Muscle layer of colon (tissue), 2 donors: Measurements from ENCODE around the gene CACNA2D1.

Source experiments
- H3K27ac ChIP-seq: one replicate; pipeline ENCODE4 v1.7.0; 2013; ENCODE audit warnings: low read depth, mild to moderate bottlenecking, low read length, moderate library complexity
- H3K27me3 ChIP-seq, 2 donors: one replicate each; pipeline ENCODE4 v1.7.0; 2013; ENCODE audit warnings: low read length in 2 of 2, mild to moderate bottlenecking in 2 of 2; ENCODE audit not compliant: insufficient read depth in 2 of 2, control insufficient read depth in 1 of 2
- H3K36me3 ChIP-seq: one replicate; pipeline ENCODE4 v1.7.0; 2013; ENCODE audit warnings: mild to moderate bottlenecking, low read length; ENCODE audit not compliant: insufficient read depth
- H3K4me1 ChIP-seq: one replicate; pipeline ENCODE4 v1.7.0; 2013; ENCODE audit warnings: mild to moderate bottlenecking, low read length; ENCODE audit not compliant: insufficient read depth
- H3K4me3 ChIP-seq, 2 donors: one replicate each; pipeline ENCODE4 v1.7.0; 2013; ENCODE audit warnings: low read length in 2 of 2, low read depth in 1 of 2, mild to moderate bottlenecking in 1 of 2, moderate library complexity in 1 of 2
- H3K9ac ChIP-seq: one replicate; pipeline ENCODE4 v1.7.0; 2013; ENCODE audit warnings: low read length
- H3K9me3 ChIP-seq: one replicate; pipeline ENCODE4 v1.7.0; 2013; ENCODE audit warnings: mild to moderate bottlenecking, low read length
- donor health status: abdominal sarcoma.
- donor health status: Adenocarcinoma of cecum.

CACNA2D1 gene

GRCh38 chr7:82210416-82211184 lies 233.0 kb downstream of the CACNA2D1 start:
- no peaks in the 10 kb centered on the region for H3K36me3 ChIP-seq
- no peak overlapping the region for H3K9ac ChIP-seq
- H3K4me3 ChIP-seq: no peak overlapping the region
- H3K9me3 ChIP-seq: no peaks in the 10 kb centered on the region
- no peaks in the 10 kb centered on the region for H3K4me1 ChIP-seq
- H3K27me3 ChIP-seq: no peaks in the 10 kb centered on the region
- no peak overlapping the region for H3K27ac ChIP-seq

GRCh38 chr7:82209179-82209747 lies 234.3 kb downstream of the CACNA2D1 start:
- Histone ChIP-seq H3K9ac (no peak overlapping the region), H3K4me3 (no peak overlapping the region), H3K36me3 (no peaks in the 10 kb centered on the region), H3K4me1 (no peaks in the 10 kb centered on the region), H3K9me3 (no peaks in the 10 kb centered on the region), H3K27ac (no peak overlapping the region), H3K27me3 (no peaks in the 10 kb centered on the region)

- H3K36me3 ChIP-seq: no peaks in the 10 kb centered on the region
- H3K27ac ChIP-seq: no peak overlapping the region
- no peak overlapping the region for H3K4me3 ChIP-seq
- H3K9ac ChIP-seq: no peak overlapping the region
- no peaks in the 10 kb centered on the region for H3K27me3 ChIP-seq
- H3K9me3 ChIP-seq: no peaks in the 10 kb centered on the region
- no peaks in the 10 kb centered on the region for H3K4me1 ChIP-seq
Observed at GRCh38 chr7:82204694-82205093, 238.9 kb downstream of the CACNA2D1 start.

GRCh38 chr7:82202965-82203364 lies 240.6 kb downstream of the CACNA2D1 start:
- Histone ChIP-seq H3K27ac (no peak overlapping the region), H3K9me3 (no peaks in the 10 kb centered on the region), H3K4me3 (no peak overlapping the region), H3K9ac (no peak overlapping the region), H3K27me3 (no peaks in the 10 kb centered on the region), H3K36me3 (no peaks in the 10 kb centered on the region), H3K4me1 (no peaks in the 10 kb centered on the region)

- H3K9me3 ChIP-seq: no peaks in the 10 kb centered on the region
- H3K27ac ChIP-seq: no peak overlapping the region
- H3K9ac ChIP-seq: no peak overlapping the region
- no peaks in the 10 kb centered on the region for H3K27me3 ChIP-seq
- H3K4me3 ChIP-seq: no peak overlapping the region
- no peaks in the 10 kb centered on the region for H3K36me3 ChIP-seq
- H3K4me1 ChIP-seq: no peaks in the 10 kb centered on the region
Observed at GRCh38 chr7:82202107-82202506, 241.5 kb downstream of the CACNA2D1 start.

- H3K4me1 ChIP-seq: no peaks in the 10 kb centered on the region
- no peaks in the 10 kb centered on the region for H3K9me3 ChIP-seq
- no peak overlapping the region for H3K9ac ChIP-seq
- H3K36me3 ChIP-seq: no peaks in the 10 kb centered on the region
- H3K27ac ChIP-seq: no peak overlapping the region
- H3K4me3 ChIP-seq: no peak overlapping the region
- no peaks in the 10 kb centered on the region for H3K27me3 ChIP-seq
Observed at GRCh38 chr7:82200601-82201000, 243.0 kb downstream of the CACNA2D1 start.

GRCh38 chr7:82194016-82194643 lies 249.4 kb downstream of the CACNA2D1 start:
- H3K9me3 ChIP-seq: no peaks in the 10 kb centered on the region
- H3K9ac ChIP-seq: no peak overlapping the region
- no peaks in the 10 kb centered on the region for H3K4me1 ChIP-seq
- no peak overlapping the region for H3K4me3 ChIP-seq
- no peaks in the 10 kb centered on the region for H3K27me3 ChIP-seq
- no peaks in the 10 kb centered on the region for H3K36me3 ChIP-seq
- no peak overlapping the region for H3K27ac ChIP-seq

- Histone ChIP-seq H3K4me3 (no peak overlapping the region), H3K27me3 (no peaks in the 10 kb centered on the region), H3K4me1 (no peaks in the 10 kb centered on the region), H3K36me3 (no peaks in the 10 kb centered on the region), H3K9ac (no peak overlapping the region), H3K27ac (no peak overlapping the region), H3K9me3 (no peaks in the 10 kb centered on the region)
Observed at GRCh38 chr7:82188636-82189035, 254.9 kb downstream of the CACNA2D1 start.

GRCh38 chr7:82185443-82185842 lies 258.1 kb downstream of the CACNA2D1 start:
- no peaks in the 10 kb centered on the region for H3K27me3 ChIP-seq
- H3K27ac ChIP-seq: no peak overlapping the region
- no peaks in the 10 kb centered on the region for H3K9me3 ChIP-seq
- H3K9ac ChIP-seq: no peak overlapping the region
- H3K4me1 ChIP-seq: no peaks in the 10 kb centered on the region
- H3K4me3 ChIP-seq: no peak overlapping the region
- H3K36me3 ChIP-seq: no peaks in the 10 kb centered on the region

GRCh38 chr7:82183634-82184033 lies 259.9 kb downstream of the CACNA2D1 start:
- H3K4me3 ChIP-seq: no peak overlapping the region
- no peaks in the 10 kb centered on the region for H3K27me3 ChIP-seq
- no peak overlapping the region for H3K27ac ChIP-seq
- H3K4me1 ChIP-seq: no peaks in the 10 kb centered on the region
- H3K36me3 ChIP-seq: no peaks in the 10 kb centered on the region
- no peaks in the 10 kb centered on the region for H3K9me3 ChIP-seq
- H3K9ac ChIP-seq: no peak overlapping the region

- peaks cover 4% of the 10 kb centered on the region for H3K4me1 ChIP-seq
- H3K4me3 ChIP-seq: no peak overlapping the region
- no peaks in the 10 kb centered on the region for H3K27me3 ChIP-seq
- H3K27ac ChIP-seq: no peak overlapping the region
- H3K9me3 ChIP-seq: no peaks in the 10 kb centered on the region
- no peaks in the 10 kb centered on the region for H3K36me3 ChIP-seq
- H3K9ac ChIP-seq: no peak overlapping the region
Observed at GRCh38 chr7:82179311-82179710, 264.3 kb downstream of the CACNA2D1 start.
